Activated T-cell treated with anti-CD3 and anti-CD28 coated beads for 24 hours (primary cell): ENCODE data around the gene DNPEP.
"Not testable (repeated sequence)": the region's sequence is repeated elsewhere in the genome, so short reads cannot be mapped to it uniquely, and the experiment has no call there.

Experiments used
- DNase-seq: peaks from one replicate; pipeline ENCODE4 v3.0.0-alpha.2; 2020; ENCODE audit warnings: low read depth

The DNPEP gene

DNA sequence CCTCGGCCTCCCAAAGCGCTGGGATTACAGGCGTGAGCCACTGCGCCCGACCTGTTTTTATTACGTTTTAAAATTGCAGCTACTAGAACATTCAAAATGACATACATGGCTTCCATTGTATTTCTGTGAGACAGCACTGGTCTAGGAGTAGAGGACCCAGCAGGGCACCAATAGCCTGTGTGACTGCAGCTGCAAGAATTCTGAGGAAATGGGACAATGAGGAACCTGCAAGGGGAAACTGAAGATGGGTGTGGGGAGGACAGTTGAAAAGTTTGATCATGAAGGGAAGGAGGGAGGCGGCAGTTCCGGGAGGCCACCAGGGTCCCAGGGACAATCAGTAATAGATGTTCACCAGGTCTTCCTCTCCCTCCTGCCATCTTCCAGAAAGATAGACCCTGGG is 13.9 kb upstream of the DNPEP start:
- DNase-seq: no peak

DNA sequence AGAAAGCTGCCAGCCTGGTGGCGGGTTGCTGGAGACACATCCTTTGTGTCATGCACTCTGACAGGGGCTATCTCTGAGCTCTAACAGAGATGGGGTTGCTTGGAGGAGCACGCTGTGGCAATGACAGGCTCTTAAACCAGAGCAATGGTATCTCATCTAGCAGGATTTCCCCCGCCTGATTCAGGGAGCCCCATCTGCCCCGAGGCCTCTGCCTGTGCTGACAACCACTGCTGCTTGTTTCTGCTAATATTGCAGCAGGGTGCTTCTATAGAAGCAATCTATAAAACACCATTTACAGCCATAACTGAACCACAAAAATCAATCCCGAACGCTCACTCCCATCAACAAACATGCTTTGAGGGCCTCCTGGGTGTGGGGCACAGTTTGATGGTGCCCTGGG is 12.8 kb upstream of the DNPEP start:
- no peak for DNase-seq

DNA sequence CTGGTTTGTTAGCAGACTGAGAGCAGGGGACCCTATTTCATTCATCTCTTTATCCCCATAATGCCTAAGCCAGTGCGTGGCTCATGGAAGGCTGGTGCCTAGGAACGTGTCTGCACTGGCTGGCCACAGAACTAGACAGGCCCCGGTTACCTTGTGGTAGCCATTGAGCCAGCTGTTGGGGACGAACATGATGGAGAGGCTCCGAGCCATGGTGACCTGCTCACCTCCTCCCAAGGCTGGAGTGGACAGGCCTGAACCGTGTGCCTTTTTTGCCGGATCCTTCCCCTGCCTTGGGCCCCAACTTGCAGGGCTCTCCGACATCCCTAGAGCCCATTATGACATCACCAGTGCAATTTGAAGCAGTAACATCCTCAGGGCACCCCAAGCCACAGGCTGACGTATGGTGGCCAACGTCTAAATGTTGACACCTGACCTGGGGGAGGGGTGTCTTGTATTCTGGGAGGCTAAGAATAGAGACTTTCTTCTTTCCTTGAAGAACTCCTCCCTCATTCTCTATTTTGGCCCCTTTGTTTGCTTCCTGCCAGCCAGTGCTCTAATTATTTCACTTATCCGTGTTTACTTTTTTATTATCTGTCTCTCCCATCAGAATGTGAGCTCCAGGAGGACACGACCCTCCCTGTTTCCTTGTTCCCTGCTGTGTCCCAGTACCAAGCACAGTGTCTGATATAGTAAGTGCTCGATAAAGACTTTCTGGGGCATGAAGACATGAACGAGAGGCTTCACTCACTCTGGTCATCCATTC is 12.2 kb upstream of the DNPEP start:
- DNase-seq: no peak

GRCh38 chr2:219398721-219399363 is 11.1 kb upstream of the DNPEP start:
- no peak for DNase-seq

DNA sequence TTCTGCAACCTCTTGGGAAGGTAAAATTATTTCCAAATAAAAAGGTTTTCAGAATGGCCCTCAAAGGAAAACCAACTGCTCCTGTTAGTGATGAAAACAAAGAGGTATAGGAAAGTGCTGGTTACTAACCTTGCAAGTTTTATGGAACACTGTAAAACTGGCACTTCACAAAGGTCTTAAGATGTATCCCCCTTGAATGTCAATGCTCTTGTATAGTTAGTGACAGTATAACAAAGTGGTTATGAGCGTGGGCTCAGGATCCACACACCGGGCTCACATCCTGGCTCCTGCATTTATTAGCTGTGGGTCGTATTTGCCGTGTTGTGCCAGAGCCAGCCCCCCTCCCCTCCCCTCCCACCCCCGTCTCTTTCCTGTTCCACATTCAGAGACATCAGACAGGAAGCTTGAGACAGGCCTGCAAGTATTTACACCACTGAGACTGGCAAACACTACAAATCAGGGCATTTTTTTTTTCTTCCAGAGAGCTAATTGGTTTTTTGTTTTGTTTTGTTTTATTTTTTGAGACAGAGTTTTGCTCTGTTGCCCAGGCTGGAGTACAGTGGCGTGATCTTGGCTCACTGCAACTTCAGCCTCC is 9.2 kb upstream of the DNPEP start:
- no peak for DNase-seq

GRCh38 chr2:219395609-219396008 is 7.9 kb upstream of the DNPEP start:
- no peak for DNase-seq

DNA sequence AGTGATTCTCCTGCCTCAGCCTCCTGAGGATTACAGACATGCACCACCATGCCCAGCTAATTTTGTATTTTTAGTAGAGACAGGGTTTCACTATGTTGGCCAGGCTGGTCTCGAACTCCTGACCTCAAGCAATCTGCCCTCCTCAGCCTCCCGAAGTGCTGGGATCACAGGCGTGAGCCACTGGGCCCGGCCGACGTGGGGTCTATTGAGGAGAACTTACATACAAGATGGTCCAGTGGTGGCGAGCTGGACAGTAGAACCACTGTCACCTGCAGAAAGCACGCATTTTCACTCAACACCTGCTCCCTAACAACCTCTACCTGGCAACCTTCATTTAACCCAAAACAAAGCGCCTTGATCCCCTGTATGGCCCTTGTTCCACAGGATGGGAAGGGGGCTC is 7.3 kb upstream of the DNPEP start:
- not testable (repeated sequence) for DNase-seq

DNA sequence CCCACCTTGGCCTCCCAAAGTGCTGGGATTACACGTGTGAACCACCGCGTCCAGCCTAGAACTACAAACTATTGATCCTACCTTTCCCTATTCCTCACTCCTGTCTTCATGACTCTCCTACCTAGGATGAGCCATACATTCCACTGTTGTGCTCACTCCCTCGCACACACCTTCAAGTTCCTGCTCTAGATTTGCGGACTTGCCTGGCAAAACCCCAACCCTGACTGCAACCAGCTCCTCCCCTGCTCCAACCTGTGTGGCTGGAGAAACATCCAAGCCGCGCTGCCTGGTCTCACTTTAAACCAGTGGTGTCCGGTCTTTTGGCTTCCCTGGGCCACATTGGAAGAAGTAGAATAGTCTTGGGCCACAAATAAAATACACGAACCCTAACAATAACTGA is 5.0 kb upstream of the DNPEP start:
- DNase-seq: no peak

DNA sequence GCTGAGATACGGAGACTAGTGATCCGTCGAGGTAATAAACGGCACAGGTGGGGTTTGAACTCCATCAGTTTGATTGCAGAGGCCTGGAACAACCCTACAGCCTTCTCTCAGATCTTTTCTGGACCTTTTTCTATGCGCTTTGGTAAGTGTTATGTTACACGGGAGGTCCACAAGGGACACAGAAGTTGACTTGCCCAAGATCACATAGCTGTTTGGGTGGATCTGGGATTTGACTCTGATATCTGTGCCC is 1.1 kb upstream of the DNPEP start:
- DNase-seq: no peak

DNA sequence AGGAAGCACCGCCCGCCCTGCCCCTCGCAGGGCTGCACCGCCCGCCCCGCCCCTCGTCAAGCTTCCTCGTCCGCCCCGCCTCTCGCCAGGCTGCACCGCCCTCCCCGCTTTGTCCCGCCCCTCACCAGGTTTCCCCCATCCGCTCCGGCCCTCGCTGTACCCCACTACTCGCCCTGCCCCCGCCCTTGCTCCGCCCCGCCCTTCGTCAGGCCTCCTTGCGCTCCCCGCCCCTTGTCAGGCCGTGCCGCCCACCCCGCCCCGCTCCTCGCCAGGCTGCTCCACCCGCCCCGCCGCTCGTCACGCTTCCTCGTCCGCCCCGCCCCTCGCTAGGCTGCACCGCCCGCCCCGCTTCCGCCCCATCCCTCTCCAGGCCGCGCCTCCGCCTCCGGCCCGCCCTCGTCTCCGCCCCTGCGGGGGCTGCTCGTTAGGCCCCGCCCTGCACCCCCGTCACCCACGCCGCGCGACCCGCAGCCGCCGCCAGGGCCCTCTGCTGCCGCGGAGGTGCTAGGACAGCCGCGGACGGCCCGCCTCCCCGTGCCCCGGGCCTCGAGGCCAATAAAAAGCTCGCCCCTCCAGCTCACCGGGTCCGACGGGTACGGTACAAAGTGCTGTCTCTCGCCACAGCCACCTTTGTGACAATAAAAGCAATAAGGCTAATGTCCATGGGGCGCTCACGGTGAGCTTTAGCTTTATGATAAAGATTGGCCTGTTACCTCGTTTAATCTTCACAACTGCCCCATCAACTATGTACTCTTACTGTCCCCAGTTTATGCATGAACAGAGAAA is 602 bp upstream of the DNPEP start:
- DNase-seq: peak; percentile 98

DNA sequence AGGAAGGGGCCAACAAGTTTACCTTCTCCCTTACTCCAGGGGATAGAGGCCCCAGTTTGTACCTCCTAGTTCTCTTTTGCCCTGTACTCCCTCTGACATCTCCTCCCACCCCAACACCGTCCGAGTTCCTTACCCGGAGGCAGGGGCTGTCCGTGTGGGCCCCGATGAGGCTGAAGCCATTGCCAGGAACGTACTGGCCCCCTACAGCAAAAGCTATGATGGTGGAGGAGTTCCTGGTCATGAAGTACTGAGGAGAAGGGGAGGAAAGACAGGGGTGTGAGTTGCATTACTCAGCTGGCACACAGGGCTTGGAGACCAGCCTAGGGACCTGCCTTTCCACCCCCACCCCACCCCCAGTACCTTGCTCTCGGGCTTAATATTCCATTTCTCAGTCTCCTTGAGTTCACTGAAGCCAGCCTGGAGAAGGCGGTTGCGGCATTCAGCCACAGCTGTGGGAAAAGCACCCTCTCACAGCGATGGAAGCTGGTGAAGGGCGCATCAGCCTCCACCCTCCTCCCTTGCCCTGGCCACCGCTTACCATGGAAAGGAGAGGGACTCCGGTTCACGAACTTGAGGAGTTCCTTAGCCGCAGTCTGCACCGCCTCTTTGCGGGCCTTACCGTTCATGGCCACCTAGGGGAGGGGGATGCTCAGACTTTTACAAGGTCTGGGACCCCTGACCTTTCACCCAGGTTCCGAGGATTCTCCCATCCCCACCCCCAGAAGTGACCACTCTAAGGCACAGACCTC is 1.0 kb downstream of the DNPEP start:
- DNase-seq: no peak

DNA sequence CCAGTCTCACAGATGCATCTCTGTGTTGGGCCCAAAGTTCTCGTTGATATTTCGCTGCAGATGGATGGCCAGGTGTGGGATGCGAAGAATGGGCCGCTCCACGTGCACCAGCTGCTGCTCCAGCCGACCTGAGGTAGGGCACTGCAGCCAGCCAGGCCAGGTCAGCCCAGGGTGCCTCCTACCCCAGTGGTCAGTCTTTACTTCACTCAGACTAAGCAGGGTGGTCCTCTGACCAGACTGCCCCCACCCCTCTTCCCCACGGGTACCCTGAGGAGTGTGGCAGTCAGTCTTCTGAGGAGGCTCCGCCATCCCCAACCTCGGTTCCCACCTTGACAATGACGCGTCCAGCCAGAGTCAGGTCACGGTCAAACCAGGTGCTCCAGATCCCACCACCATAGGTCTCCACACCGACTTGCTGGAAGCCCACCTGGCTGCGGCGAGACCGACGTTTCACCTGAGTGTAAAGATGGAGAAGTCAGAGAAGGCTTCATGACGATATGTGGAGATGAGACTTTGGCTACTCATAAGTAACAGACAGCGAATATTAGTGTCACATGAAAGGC is 1.7 kb downstream of the DNPEP start:
- no peak for DNase-seq

GRCh38 chr2:219384859-219385258 is 2.9 kb downstream of the DNPEP start:
- no peak for DNase-seq

- DNase-seq: no peak
Measured at GRCh38 chr2:219384083-219384713, 3.5 kb downstream of the DNPEP start.

- DNase-seq: no peak
Measured at GRCh38 chr2:219381448-219381847, 6.3 kb downstream of the DNPEP start.

DNA sequence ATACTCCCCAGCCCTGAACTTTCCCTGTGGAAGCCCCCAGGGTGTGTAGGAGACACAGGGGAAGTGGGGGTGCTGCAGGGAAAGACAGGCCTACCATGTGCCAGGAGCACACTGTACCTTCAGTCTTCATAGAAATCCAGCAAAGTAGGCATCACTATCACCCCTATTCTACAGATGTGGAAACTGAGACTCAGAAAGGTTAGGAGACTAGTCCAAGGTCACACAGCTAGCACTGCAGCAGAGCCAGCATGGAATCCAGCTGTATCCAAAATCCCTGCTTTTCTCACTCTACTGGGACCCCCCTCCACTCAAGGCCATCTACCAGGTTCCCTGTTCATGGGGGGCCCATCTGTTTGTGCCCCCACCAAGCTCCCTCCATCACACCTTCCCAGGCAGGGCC is 6.8 kb downstream of the DNPEP start:
- DNase-seq: no peak

GRCh38 chr2:219378163-219378851 is 9.4 kb downstream of the DNPEP start:
- no peak for DNase-seq

DNA sequence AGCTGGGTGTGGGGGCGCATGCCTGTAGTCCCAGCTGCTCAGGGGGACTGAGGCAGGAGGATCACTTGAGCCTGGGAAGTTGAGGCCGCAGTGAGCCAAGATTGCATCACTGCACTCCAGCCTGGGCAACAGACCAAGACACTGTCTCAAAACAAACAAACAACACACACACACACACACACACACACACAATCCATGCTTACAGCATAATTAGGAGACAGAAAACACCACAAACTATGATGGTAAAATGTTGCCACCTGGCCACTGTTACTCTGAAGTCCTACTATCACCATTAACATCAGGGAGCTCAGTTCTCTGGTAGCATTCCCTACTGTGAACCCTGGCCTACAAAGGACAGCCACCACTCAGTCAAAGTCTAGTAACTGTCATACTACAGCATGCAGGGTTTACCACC is 18.3 kb downstream of the DNPEP start:
- no peak for DNase-seq

- DNase-seq: no peak
Measured at GRCh38 chr2:219368690-219369191, 19.0 kb downstream of the DNPEP start.

DNA sequence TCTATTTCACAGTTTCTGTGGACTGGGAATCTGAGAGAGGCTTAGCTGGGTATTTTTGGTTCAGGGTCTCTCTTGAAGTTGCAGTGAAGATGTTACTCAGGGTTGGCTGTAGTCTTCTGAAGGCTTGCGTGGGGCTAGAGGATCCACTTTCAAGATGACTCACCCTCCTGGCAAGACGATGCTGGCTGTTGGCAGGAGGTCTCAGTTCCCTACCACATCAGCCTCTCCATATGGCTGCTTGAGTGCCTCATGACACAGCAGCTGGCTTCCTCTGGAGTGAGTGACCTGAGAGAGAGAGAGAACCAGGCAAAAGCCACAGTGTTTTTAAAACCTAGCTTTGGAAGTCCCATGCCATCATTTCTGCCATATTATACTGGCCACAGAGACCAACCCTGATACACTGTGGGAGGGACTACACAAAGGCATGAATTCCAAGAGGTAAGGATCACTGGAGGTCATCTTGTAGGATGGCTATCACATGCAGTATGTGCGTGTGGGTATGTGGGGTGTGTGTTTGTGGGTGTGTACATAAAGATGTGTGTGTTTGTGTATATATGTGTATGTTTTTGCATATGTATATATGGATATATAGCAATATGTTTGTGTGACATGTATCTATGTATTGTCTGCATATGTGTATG is 25.1 kb downstream of the DNPEP start:
- DNase-seq: no peak
